Measurements from ENCODE around the gene PARS2.

DNA sequence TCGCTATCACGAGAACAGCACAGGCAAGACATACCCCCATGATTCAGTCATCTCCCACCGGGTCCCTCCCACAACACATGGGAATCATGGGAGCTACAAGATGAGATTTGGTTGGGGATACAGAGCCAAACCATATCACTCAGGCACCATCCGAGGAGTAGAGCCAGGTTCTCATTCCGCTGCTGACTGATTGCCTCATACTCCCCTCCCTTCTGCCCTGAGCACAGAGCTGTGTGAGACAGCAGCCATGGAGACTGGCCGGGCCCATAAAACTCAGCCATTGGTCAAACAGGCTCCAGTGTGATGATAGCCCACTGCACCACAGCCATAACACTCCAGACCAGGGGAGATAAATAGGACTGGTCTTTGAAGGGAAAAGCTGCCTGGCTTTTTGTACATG lies 26.1 kb downstream of the PARS2 start:
- TF ChIP-seq POLR2A (IDR thresholded peaks at IDR 0.05) = no peak
- TF ChIP-seq, protein P1, sequence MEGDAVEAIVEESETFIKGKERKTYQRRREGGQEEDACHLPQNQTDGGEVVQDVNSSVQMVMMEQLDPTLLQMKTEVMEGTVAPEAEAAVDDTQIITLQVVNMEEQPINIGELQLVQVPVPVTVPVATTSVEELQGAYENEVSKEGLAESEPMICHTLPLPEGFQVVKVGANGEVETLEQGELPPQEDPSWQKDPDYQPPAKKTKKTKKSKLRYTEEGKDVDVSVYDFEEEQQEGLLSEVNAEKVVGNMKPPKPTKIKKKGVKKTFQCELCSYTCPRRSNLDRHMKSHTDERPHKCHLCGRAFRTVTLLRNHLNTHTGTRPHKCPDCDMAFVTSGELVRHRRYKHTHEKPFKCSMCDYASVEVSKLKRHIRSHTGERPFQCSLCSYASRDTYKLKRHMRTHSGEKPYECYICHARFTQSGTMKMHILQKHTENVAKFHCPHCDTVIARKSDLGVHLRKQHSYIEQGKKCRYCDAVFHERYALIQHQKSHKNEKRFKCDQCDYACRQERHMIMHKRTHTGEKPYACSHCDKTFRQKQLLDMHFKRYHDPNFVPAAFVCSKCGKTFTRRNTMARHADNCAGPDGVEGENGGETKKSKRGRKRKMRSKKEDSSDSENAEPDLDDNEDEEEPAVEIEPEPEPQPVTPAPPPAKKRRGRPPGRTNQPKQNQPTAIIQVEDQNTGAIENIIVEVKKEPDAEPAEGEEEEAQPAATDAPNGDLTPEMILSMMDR (IDR thresholded peaks at IDR 0.05) = no peak

All from breast epithelium (tissue), 3 donors.